Left ventricle myocardium inferior (tissue), 1 donor: ENCODE data around the gene DDX24. TPM values are rescaled to one million over a fixed set of nuclear protein-coding genes. Genes with fewer than 3 reads are reported as not detected.
A peak's percentile ranks its signal among the peaks of the same experiment; 100 is the strongest.

ENCODE experiments used
- DNase-seq: peaks from one replicate; pipeline ENCODE4 v3.0.0-alpha.2; 2020
- H3K27ac ChIP-seq: fragments of 200-600 bp; replicated peaks from 2 replicates; pipeline ENCODE4 v1.8.0; 2021
- H3K27me3 ChIP-seq: fragments of 200-600 bp; 2 replicates; pipeline ENCODE4 v1.8.0; 2021; ENCODE audit warnings: low read depth
- H3K36me3 ChIP-seq: fragments of 200-600 bp; 2 replicates; pipeline ENCODE4 v1.8.0; 2021
- H3K4me1 ChIP-seq: fragments of 200-600 bp; 2 replicates; pipeline ENCODE4 v1.8.0; 2021
- H3K4me3 ChIP-seq: fragments of 200-600 bp; 2 replicates; pipeline ENCODE4 v1.8.0; 2021; ENCODE audit warnings: mild to moderate bottlenecking, moderate library complexity
- H3K9me3 ChIP-seq: fragments of 200-600 bp; replicated peaks from 2 replicates; pipeline ENCODE4 v1.8.0; 2021
- CTCF ChIP-seq: fragments of 200-600 bp; IDR thresholded peaks from 2 replicates; pipeline ENCODE4 v1.8.0; 2021; ENCODE audit warnings: antibody characterized with exemption, mild to moderate bottlenecking, borderline replicate concordance
- intact Hi-C: fragments of 100-400 bp; cut with micrococcal nuclease; formaldehyde crosslinking; loops from one replicate; pipeline ENCODE4 v1.11.0; 2022
- total RNA-seq: library from RNA; stranded (reverse); fragmentation: NEBNext Ultra II Directional; extraction: Animal tissue kit (Norgen Biotek cat#: 25700); gene quantifications from one replicate; pipeline ENCODE4 v1.2.1, GENCODE V29; 2021
- donor health status: DM: no; HTN: yes; CAD: no; lungs with severe emphysema.

DDX24 gene
- total RNA-seq, 1 donor from 2014 or later: 208 TPM

GRCh38 chr14:94110552-94111181 is 29.7 kb upstream of the DDX24 start, which contains the start of gene IFI27:
TSS of gene IFI27 (plus strand) at chr14:94110736.
- no peak for TF ChIP-seq CTCF
- Histone ChIP-seq H3K4me3 (peak within 1 kb of the TSS; percentile 69), H3K27me3 (no peaks in the 10 kb centered on the region), H3K9me3 (no peaks in the 10 kb centered on the region), H3K36me3 (no peaks in the 10 kb centered on the region), H3K27ac (peak within 1 kb of the TSS; percentile 89), H3K4me1 (peaks cover 53% of the 10 kb centered on the region)
- peak; percentile 41 for DNase-seq
- intact Hi-C loops: no loop called here

- intact Hi-C loops: no loop called here
- Histone ChIP-seq H3K9me3 (no peaks in the 10 kb centered on the region), H3K36me3 (no peaks in the 10 kb centered on the region), H3K27me3 (no peaks in the 10 kb centered on the region), H3K4me3 (peak overlapping the region; percentile 69), H3K27ac (peak overlapping the region; percentile 89), H3K4me1 (peaks cover 45% of the 10 kb centered on the region)
- no peak for DNase-seq
- no peak for TF ChIP-seq CTCF
Observed at GRCh38 chr14:94109915-94110250, 28.9 kb upstream of the DDX24 start.

GRCh38 chr14:94104731-94105130 is 23.7 kb upstream of the DDX24 start:
- Histone ChIP-seq H3K36me3 (no peaks in the 10 kb centered on the region), H3K4me1 (peaks cover 5% of the 10 kb centered on the region), H3K27me3 (no peaks in the 10 kb centered on the region), H3K27ac (no peak overlapping the region), H3K4me3 (no peak overlapping the region), H3K9me3 (no peaks in the 10 kb centered on the region)
- intact Hi-C loops: no loop called here
- no peak for DNase-seq
- TF ChIP-seq CTCF: no peak

GRCh38 chr14:94103554-94104150 is 22.6 kb upstream of the DDX24 start:
- DNase-seq: no peak
- H3K4me3 ChIP-seq: no peak overlapping the region
- H3K27ac ChIP-seq: no peak overlapping the region
- no peak for TF ChIP-seq CTCF
- intact Hi-C loops: no loop called here
- no peaks in the 10 kb centered on the region for H3K4me1 ChIP-seq
- H3K9me3 ChIP-seq: no peaks in the 10 kb centered on the region
- H3K36me3 ChIP-seq: no peaks in the 10 kb centered on the region
- H3K27me3 ChIP-seq: no peaks in the 10 kb centered on the region

- H3K4me1 ChIP-seq: no peaks in the 10 kb centered on the region
- no peak overlapping the region for H3K4me3 ChIP-seq
- TF ChIP-seq CTCF: no peak
- H3K9me3 ChIP-seq: no peaks in the 10 kb centered on the region
- DNase-seq: no peak
- no peaks in the 10 kb centered on the region for H3K27me3 ChIP-seq
- no peaks in the 10 kb centered on the region for H3K36me3 ChIP-seq
- H3K27ac ChIP-seq: no peak overlapping the region
- intact Hi-C loops: no loop called here
Observed at GRCh38 chr14:94102768-94103482, 21.9 kb upstream of the DDX24 start.
